SU-DHL-6 (cell line): ENCODE measurements around the gene HGFAC.

Source experiments
- H2AFZ ChIP-seq: fragments of 200-600 bp; sonication (generic); 2 replicates; pipeline ENCODE4 v1.6.1; 2014; ENCODE audit warnings: low read depth, mild to moderate bottlenecking, moderate library complexity, mixed read lengths, antibody characterized with exemption, low read length; ENCODE audit not compliant: severe bottlenecking
- H3F3A ChIP-seq: fragments of 200-600 bp; shearing (Covaris generic); 2 replicates; pipeline ENCODE4 v1.6.0; 2016; ENCODE audit warnings: antibody characterized with exemption, mild to moderate bottlenecking; ENCODE audit not compliant: insufficient read depth
- H3K27ac ChIP-seq: fragments of 200-600 bp; sonication (generic); 2 replicates; pipeline ENCODE4 v1.5.1; 2016; ENCODE audit warnings: low read depth, mild to moderate bottlenecking, low read length, moderate library complexity, mixed read lengths
- H3K27me3 ChIP-seq: fragments of 200-600 bp; sonication (generic), shearing (Covaris generic); 2 replicates; pipeline ENCODE4 v1.6.0; 2014; ENCODE audit warnings: mild to moderate bottlenecking, low read length
- H3K36me3 ChIP-seq: fragments of 200-600 bp; sonication (generic); 2 replicates; pipeline ENCODE4 v1.6.1; 2014; ENCODE audit warnings: mild to moderate bottlenecking, low read length, mixed read lengths
- H3K4me2 ChIP-seq: fragments of 300-600, 200-600 bp; shearing (Covaris generic), sonication (generic); 2 replicates; pipeline ENCODE4 v1.6.0; 2014; ENCODE audit warnings: low read length, low read depth, mild to moderate bottlenecking; ENCODE audit not compliant: poor library complexity, severe bottlenecking
- H3K4me3 ChIP-seq: fragments of 200-600 bp; sonication (generic); 2 replicates; pipeline ENCODE4 v1.5.1; 2014; ENCODE audit warnings: antibody characterized with exemption, low read length, mild to moderate bottlenecking, mixed read lengths; ENCODE audit not compliant: insufficient read depth, poor library complexity, severe bottlenecking
- H3K79me2 ChIP-seq: fragments of 200-600 bp; sonication (generic); 2 replicates; pipeline ENCODE4 v1.6.1; 2014; ENCODE audit warnings: mild to moderate bottlenecking, low read length, moderate library complexity; ENCODE audit not compliant: insufficient read depth
- H3K9ac ChIP-seq: fragments of 200-600 bp; sonication (generic); 2 replicates; pipeline ENCODE4 v1.7.0; 2014; ENCODE audit warnings: mild to moderate bottlenecking, low read length
- H3K9me2 ChIP-seq: fragments of 200-600 bp; sonication (generic); replicated peaks from 2 replicates; pipeline ENCODE4 v1.6.1; 2014; ENCODE audit warnings: low read length; ENCODE audit not compliant: insufficient read depth
- H3K9me3 ChIP-seq: fragments of 200-600 bp; sonication (generic); 2 replicates; pipeline ENCODE4 v1.6.1; 2014; ENCODE audit warnings: low read length, mixed read lengths; ENCODE audit not compliant: insufficient read depth
- H4K20me1 ChIP-seq: fragments of 200-600 bp; sonication (generic); 2 replicates; pipeline ENCODE4 v1.6.1; 2014; ENCODE audit warnings: low read depth, mild to moderate bottlenecking, antibody characterized with exemption, low read length, moderate library complexity, mixed read lengths
- CTCF ChIP-seq: fragments of 200-600 bp; sonication (generic); IDR thresholded peaks from one replicate; pipeline ENCODE4 v1.5.1; 2017; ENCODE audit warnings: antibody characterized with exemption, mild to moderate bottlenecking, low read length, moderate library complexity; ENCODE audit not compliant: insufficient read depth, poor library complexity, severe bottlenecking
- EZH2phosphoT487 ChIP-seq: fragments of 200-600 bp; sonication (generic), shearing (Covaris generic); conservative IDR thresholded peaks from 2 replicates; pipeline ENCODE4 v1.6.1; 2018; ENCODE audit warnings: mild to moderate bottlenecking, antibody characterized with exemption, low read length, moderate library complexity, mixed read lengths

The HGFAC gene

GRCh38 chr4:3446631-3447320 is 5.0 kb downstream of the HGFAC start:
- TF ChIP-seq CTCF (no peak), EZH2phosphoT487 (no peak)
- Histone ChIP-seq H3F3A (no peaks in the 10 kb centered on the region), H4K20me1 (no peaks in the 10 kb centered on the region), H3K79me2 (no peaks in the 10 kb centered on the region), H3K9me2 (no peaks in the 10 kb centered on the region), H3K4me2 (no peak overlapping the region), H3K9me3 (no peaks in the 10 kb centered on the region), H2AFZ (no peak overlapping the region), H3K27me3 (no peaks in the 10 kb centered on the region), H3K27ac (no peak overlapping the region), H3K36me3 (no peaks in the 10 kb centered on the region), H3K4me3 (no peak overlapping the region), H3K9ac (no peak overlapping the region)

GRCh38 chr4:3447431-3448395 is 5.9 kb downstream of the HGFAC start:
- Histone ChIP-seq H3K27me3 (no peaks in the 10 kb centered on the region), H3K36me3 (no peaks in the 10 kb centered on the region), H3F3A (no peaks in the 10 kb centered on the region), H4K20me1 (no peaks in the 10 kb centered on the region), H2AFZ (no peak overlapping the region), H3K9me3 (no peaks in the 10 kb centered on the region), H3K9ac (no peak overlapping the region), H3K79me2 (no peaks in the 10 kb centered on the region), H3K4me3 (no peak overlapping the region), H3K4me2 (no peak overlapping the region), H3K27ac (no peak overlapping the region), H3K9me2 (no peaks in the 10 kb centered on the region)
- no peak for TF ChIP-seq CTCF
- TF ChIP-seq EZH2phosphoT487 = no peak

- Histone ChIP-seq H3K4me3 (no peak overlapping the region), H3K27me3 (no peaks in the 10 kb centered on the region), H4K20me1 (no peaks in the 10 kb centered on the region), H3K79me2 (no peaks in the 10 kb centered on the region), H3F3A (no peaks in the 10 kb centered on the region), H2AFZ (no peak overlapping the region), H3K4me2 (no peak overlapping the region), H3K9me3 (no peaks in the 10 kb centered on the region), H3K9me2 (no peaks in the 10 kb centered on the region), H3K36me3 (no peaks in the 10 kb centered on the region), H3K27ac (no peak overlapping the region), H3K9ac (no peak overlapping the region)
- TF ChIP-seq CTCF (no peak), EZH2phosphoT487 (no peak)
Measured at GRCh38 chr4:3449047-3449573, 7.3 kb downstream of the HGFAC start.
